Spleen (tissue), 11 donors: ENCODE measurements around the gene PTMS. TPM values are rescaled to one million over a fixed set of nuclear protein-coding genes. Genes with fewer than 3 reads are reported as not detected.

Experiments
- DNase-seq: peaks from one replicate; pipeline ENCODE4 v3.0.0-alpha.2; 2020
- H3K27ac ChIP-seq, 8 donors: fragments of 200-600 bp; sonication (generic) in 7 of 8; 1 replicate in 4 of 8; 2 replicates in 4 of 8; pipeline versions ENCODE4 v1.5.0 to v1.8.0; 2016 to 2021; ENCODE audit warnings: inconsistent platforms in 4 of 8, mild to moderate bottlenecking in 4 of 8, moderate library complexity in 1 of 8
- H3K27me3 ChIP-seq, 7 donors: fragments of 200-600 bp; sonication (generic) in 6 of 7; replicated peaks in 1 of 7; 1 replicate in 4 of 7; 2 replicates in 3 of 7; pipeline versions ENCODE4 v1.5.0 to v1.8.0; 2016 to 2021; ENCODE audit warnings: inconsistent platforms in 3 of 7, mild to moderate bottlenecking in 1 of 7
- H3K36me3 ChIP-seq, 6 donors: fragments of 200-600 bp; sonication (generic) in 5 of 6; 1 replicate in 4 of 6; 2 replicates in 2 of 6; pipeline versions ENCODE4 v1.5.0 to v1.8.0; 2016 to 2021; ENCODE audit warnings: inconsistent platforms in 2 of 6
- H3K4me1 ChIP-seq, 6 donors: fragments of 200-600 bp; sonication (generic) in 5 of 6; 1 replicate in 3 of 6; 2 replicates in 3 of 6; pipeline versions ENCODE4 v1.5.0 to v1.8.0; 2016 to 2021; ENCODE audit warnings: inconsistent platforms in 3 of 6
- H3K4me3 ChIP-seq, 8 donors: fragments of 200-600 bp; sonication (generic) in 7 of 8; 1 replicate in 4 of 8; 2 replicates in 4 of 8; pipeline versions ENCODE4 v1.5.0 to v1.8.0; 2016 to 2021; ENCODE audit warnings: inconsistent platforms in 4 of 8, mild to moderate bottlenecking in 4 of 8, moderate library complexity in 2 of 8
- H3K9me3 ChIP-seq, 8 donors: fragments of 200-600 bp; sonication (generic) in 7 of 8; 1 replicate in 4 of 8; 2 replicates in 4 of 8; pipeline versions ENCODE4 v1.5.0 to v1.8.0; 2016 to 2021; ENCODE audit warnings: inconsistent platforms in 4 of 8
- CTCF ChIP-seq, 11 experiments: fragments of 200-600 bp in 7 of 11; fragments of 450-650 bp in 4 of 11; sonication (generic) in 4 of 11; IDR thresholded peaks in 8 of 11; conservative IDR thresholded peaks in 3 of 11; 1 replicate in 7 of 11; 2 replicates in 4 of 11; pipeline versions ENCODE4 v1.4.0 to v1.8.0; 2016 to 2021; ENCODE audit warnings: antibody characterized with exemption in 11 of 11, inconsistent platforms in 4 of 11, mild to moderate bottlenecking in 1 of 11
- POLR2A ChIP-seq, 3 donors: fragments of 450-650 bp; IDR thresholded peaks; one replicate each; pipeline ENCODE4 v1.5.1; 2017; ENCODE audit warnings: antibody characterized with exemption in 3 of 3, mild to moderate bottlenecking in 1 of 3
- POLR2AphosphoS5 ChIP-seq, 3 donors: sonication (generic); formaldehyde crosslinking; IDR thresholded peaks; one replicate each; pipeline ENCODE4 v1.5.1; 2017; ENCODE audit warnings: antibody characterized with exemption in 3 of 3
- WGBS, 5 donors: extraction: QIAGEN DNeasy Blood & Tissue Kit in 3 of 5; methylation state at CpG; one replicate each; pipeline versions ENCODE4 v1.1.5 to v1.1.7; 2013 to 2018; 5-methylcytosine and 5-hydroxymethylcytosine counted together
- intact Hi-C: fragments of 100-400 bp; cut with DNase I; formaldehyde crosslinking; loops from one replicate; pipeline ENCODE4 v1.15.0; 2023; ENCODE audit warnings: low total_unique reads
- polyA plus RNA-seq, 3 donors: library from polyadenylated mRNA; stranded (reverse); fragments of 200-250 nt; gene quantifications; one replicate each; pipeline ENCODE4 v1.2.1, GENCODE V29; 2013
- total RNA-seq, 7 donors: library from RNA; depleted of rRNA in 3 of 7; stranded (reverse); fragments of >200 nt in 3 of 7; fragmentation: NEBNext Ultra II Directional in 4 of 7; extraction: Animal tissue kit (Norgen Biotek cat#: 25700) in 4 of 7; gene quantifications; one replicate each; pipeline versions ENCODE4 v1.1.0 to v1.2.1, GENCODE V29; 2016 to 2021
- donor health status: healthy with polysubstance abuse.
- donor health status: DM: no; HTN: no; CAD: no; lungs with moderate emphysema.
- donor health status: DM: no; HTN: no; CAD: no.
- donor health status: Bipolar disorder and iron deficiency.
- donor health status: healthy.
- donor health status: DM: no; HTN: no; CAD: no.
- donor health status: DM: yes; HTN: yes; CAD: no.

Gene PTMS
- total and polyA plus RNA-seq, 10 donors = 47.4 to 169 (median 89.2) TPM

- Histone ChIP-seq H3K4me1 (peaks cover 7 to 44% (median 15%) of the 10 kb centered on the region in 6 donors), H3K27me3 (no peaks in the 10 kb centered on the region), H3K9me3 (no peaks in the 10 kb centered on the region), H3K4me3 (no peak overlapping the region), H3K27ac (no peak overlapping the region), H3K36me3 (peaks cover 7 to 86% (median 55%) of the 10 kb centered on the region in 6 donors)
- DNase-seq = no peak
- TF ChIP-seq CTCF (IDR thresholded peaks at IDR 0.05 in 8 of 11, conservative IDR thresholded peaks at IDR 0.05 in 3 of 11) (no peak), POLR2AphosphoS5 (IDR thresholded peaks at IDR 0.05) (no peak), POLR2A (IDR thresholded peaks at IDR 0.05) (no peak)
- 91 to 93% (median 92%) methylated on average over 14 to 18 of the region's 18 CpGs for WGBS, 5 donors
- intact Hi-C loops = no loop called here
Observed at GRCh38 chr12:6729186-6729585, 37.0 kb upstream of the PTMS start.

- H3K9me3 ChIP-seq = no peaks in the 10 kb centered on the region
- DNase-seq = peak; percentile 37
- no peaks in the 10 kb centered on the region for H3K27me3 ChIP-seq
- H3K4me1 ChIP-seq = peaks cover 0 to 42% (median 9%) of the 10 kb centered on the region in 6 donors
- intact Hi-C loops = no loop called here
- no peak for TF ChIP-seq POLR2AphosphoS5 (IDR thresholded peaks at IDR 0.05)
- TF ChIP-seq CTCF (IDR thresholded peaks at IDR 0.05 in 8 of 11, conservative IDR thresholded peaks at IDR 0.05 in 3 of 11) = no peak
- no peak for TF ChIP-seq POLR2A (IDR thresholded peaks at IDR 0.05)
- no peak overlapping the region for H3K4me3 ChIP-seq
- H3K27ac ChIP-seq = no peak overlapping the region
- peaks cover 7 to 96% (median 60%) of the 10 kb centered on the region in 6 donors for H3K36me3 ChIP-seq
- 88 to 94% (median 93%) methylated on average over 7 to 8 of the region's 8 CpGs for WGBS, 5 donors
Observed at GRCh38 chr12:6730169-6730568, 36.0 kb upstream of the PTMS start.

GRCh38 chr12:6734506-6735387, 31.4 kb upstream of the PTMS start:
- Histone ChIP-seq H3K4me3 (no peak overlapping the region), H3K9me3 (no peaks in the 10 kb centered on the region), H3K27ac (peak overlapping the region in 2 of 8 donors; percentile 4 to 17), H3K27me3 (no peaks in the 10 kb centered on the region), H3K36me3 (peaks cover 7 to 55% (median 36%) of the 10 kb centered on the region in 6 donors), H3K4me1 (peaks cover 0 to 20% (median 9%) of the 10 kb centered on the region in 6 donors)
- no peak for TF ChIP-seq POLR2A (IDR thresholded peaks at IDR 0.05)
- TF ChIP-seq CTCF (IDR thresholded peaks at IDR 0.05 in 8 of 11, conservative IDR thresholded peaks at IDR 0.05 in 3 of 11) = no peak
- TF ChIP-seq POLR2AphosphoS5 (IDR thresholded peaks at IDR 0.05) = no peak
- WGBS, 5 donors = 63 to 91% (median 77%) methylated on average over 10 of the region's 10 CpGs
- DNase-seq = peak; percentile 48
- intact Hi-C loops = no loop called here
